Measurements from ENCODE around the gene HPGD.

The HPGD gene

GRCh38 chr4:174522183-174523024 lies at the start of gene HPGD:
HPGD (minus strand) TSS chr4:174522488; CDS start chr4:174522451, 37 bp downstream.
- peak; percentile 7 to 24 for DNase-seq (ENCODE audit: low read depth in 1 of 2, low spot score in 1 of 2)
- no peak for TF ChIP-seq JUND (IDR thresholded peaks at IDR 0.05; ENCODE audit: low read depth)
- in situ Hi-C loops (cut with HindIII; ENCODE audit: low pct_unique_long_range_greater_than_20kb, low sequenced_read_pairs), result no loop called here

GRCh38 chr4:174564529-174564928 lies 42.2 kb upstream of the HPGD start:
- DNase-seq (ENCODE audit: low read depth in 1 of 2, low spot score in 1 of 2), result no peak
- TF ChIP-seq JUND (IDR thresholded peaks at IDR 0.05; ENCODE audit: low read depth), result no peak
- in situ Hi-C loops (cut with HindIII; ENCODE audit: low pct_unique_long_range_greater_than_20kb, low sequenced_read_pairs), result no loop called here

- in situ Hi-C loops (cut with HindIII; ENCODE audit: low pct_unique_long_range_greater_than_20kb, low sequenced_read_pairs), result no loop called here
- DNase-seq (ENCODE audit: low read depth in 1 of 2, low spot score in 1 of 2), result no peak
- no peak for TF ChIP-seq JUND (IDR thresholded peaks at IDR 0.05; ENCODE audit: low read depth)
These were observed 41.1 kb upstream of the HPGD start for GRCh38 chr4:174563399-174563798.

GRCh38 chr4:174561560-174561959 lies 39.3 kb upstream of the HPGD start:
- no peak for DNase-seq (ENCODE audit: low read depth in 1 of 2, low spot score in 1 of 2)
- no peak for TF ChIP-seq JUND (IDR thresholded peaks at IDR 0.05; ENCODE audit: low read depth)
- in situ Hi-C loops (cut with HindIII; ENCODE audit: low pct_unique_long_range_greater_than_20kb, low sequenced_read_pairs), result no loop called here

- no peak for TF ChIP-seq JUND (IDR thresholded peaks at IDR 0.05; ENCODE audit: low read depth)
- in situ Hi-C loops (cut with HindIII; ENCODE audit: low pct_unique_long_range_greater_than_20kb, low sequenced_read_pairs), result no loop called here
- peak in 1 of 2 experiments; percentile 62 for DNase-seq (ENCODE audit: low read depth in 1 of 2, low spot score in 1 of 2)
These were observed 37.6 kb upstream of the HPGD start for GRCh38 chr4:174559894-174560293.

GRCh38 chr4:174555789-174556630 lies 33.7 kb upstream of the HPGD start:
- DNase-seq (ENCODE audit: low read depth in 1 of 2, low spot score in 1 of 2), result no peak
- TF ChIP-seq JUND (IDR thresholded peaks at IDR 0.05; ENCODE audit: low read depth), result no peak
- in situ Hi-C loops (cut with HindIII; ENCODE audit: low pct_unique_long_range_greater_than_20kb, low sequenced_read_pairs), result no loop called here

GRCh38 chr4:174554231-174554728 lies 32.0 kb upstream of the HPGD start:
- in situ Hi-C loops (cut with HindIII; ENCODE audit: low pct_unique_long_range_greater_than_20kb, low sequenced_read_pairs), result no loop called here
- no peak for DNase-seq (ENCODE audit: low read depth in 1 of 2, low spot score in 1 of 2)
- TF ChIP-seq JUND (IDR thresholded peaks at IDR 0.05; ENCODE audit: low read depth), result no peak

GRCh38 chr4:174553828-174554227 lies 31.5 kb upstream of the HPGD start:
- TF ChIP-seq JUND (IDR thresholded peaks at IDR 0.05; ENCODE audit: low read depth), result no peak
- DNase-seq (ENCODE audit: low read depth in 1 of 2, low spot score in 1 of 2), result no peak
- in situ Hi-C loops (cut with HindIII; ENCODE audit: low pct_unique_long_range_greater_than_20kb, low sequenced_read_pairs), result no loop called here

- TF ChIP-seq JUND (IDR thresholded peaks at IDR 0.05; ENCODE audit: low read depth), result no peak
- in situ Hi-C loops (cut with HindIII; ENCODE audit: low pct_unique_long_range_greater_than_20kb, low sequenced_read_pairs), result no loop called here
- DNase-seq (ENCODE audit: low read depth in 1 of 2, low spot score in 1 of 2), result no peak
These were observed 30.7 kb upstream of the HPGD start for GRCh38 chr4:174553031-174553430.

- in situ Hi-C loops (cut with HindIII; ENCODE audit: low pct_unique_long_range_greater_than_20kb, low sequenced_read_pairs), result no loop called here
- no peak for DNase-seq (ENCODE audit: low read depth in 1 of 2, low spot score in 1 of 2)
- TF ChIP-seq JUND (IDR thresholded peaks at IDR 0.05; ENCODE audit: low read depth), result no peak
These were observed 28.3 kb upstream of the HPGD start for GRCh38 chr4:174550541-174550940.

- no peak for TF ChIP-seq JUND (IDR thresholded peaks at IDR 0.05; ENCODE audit: low read depth)
- no peak for DNase-seq (ENCODE audit: low read depth in 1 of 2, low spot score in 1 of 2)
- in situ Hi-C loops (cut with HindIII; ENCODE audit: low pct_unique_long_range_greater_than_20kb, low sequenced_read_pairs), result no loop called here
These were observed 27.4 kb upstream of the HPGD start for GRCh38 chr4:174549721-174550120.

- in situ Hi-C loops (cut with HindIII; ENCODE audit: low pct_unique_long_range_greater_than_20kb, low sequenced_read_pairs), result no loop called here
- DNase-seq (ENCODE audit: low read depth in 1 of 2, low spot score in 1 of 2), result no peak
- no peak for TF ChIP-seq JUND (IDR thresholded peaks at IDR 0.05; ENCODE audit: low read depth)
These were observed 23.0 kb upstream of the HPGD start for GRCh38 chr4:174545268-174545667.

- in situ Hi-C loops (cut with HindIII; ENCODE audit: low pct_unique_long_range_greater_than_20kb, low sequenced_read_pairs), result no loop called here
- no peak for DNase-seq (ENCODE audit: low read depth in 1 of 2, low spot score in 1 of 2)
- TF ChIP-seq JUND (IDR thresholded peaks at IDR 0.05; ENCODE audit: low read depth), result no peak
These were observed 22.2 kb upstream of the HPGD start for GRCh38 chr4:174544496-174544895.

Measured in T47D (cell line).